Activated gamma-delta T cell treated with anti-CD3 and anti-CD28 coated beads, Interleukin-2, amount 50 U/mL, for 16 hours (primary cell): Measurements from ENCODE around the gene EYS.
"Not testable (repeated sequence)": the region's sequence is repeated elsewhere in the genome, so short reads cannot be mapped to it uniquely, and the experiment has no call there.

Experiments used
- DNase-seq: peaks from one replicate; pipeline ENCODE4 v3.0.0-alpha.2; 2020; ENCODE audit warnings: low read depth

Gene EYS

GRCh38 chr6:64294034-64294433 lies 1413.0 kb downstream of the EYS start:
- DNase-seq = no peak

GRCh38 chr6:64293298-64293697 lies 1413.7 kb downstream of the EYS start:
- no peak for DNase-seq

GRCh38 chr6:64290867-64291266 lies 1416.2 kb downstream of the EYS start:
- DNase-seq = no peak

GRCh38 chr6:64289931-64290330 lies 1417.1 kb downstream of the EYS start:
- DNase-seq = no peak

- no peak for DNase-seq
Observed at GRCh38 chr6:64288351-64288750, 1418.7 kb downstream of the EYS start.

- no peak for DNase-seq
Observed at GRCh38 chr6:64281167-64281566, 1425.9 kb downstream of the EYS start.

GRCh38 chr6:64280569-64280968 lies 1426.5 kb downstream of the EYS start:
- DNase-seq = no peak

- DNase-seq = no peak
Observed at GRCh38 chr6:64270083-64270482, 1436.9 kb downstream of the EYS start.

GRCh38 chr6:64266351-64266821 lies 1440.6 kb downstream of the EYS start:
- DNase-seq = no peak

- DNase-seq = no peak
Observed at GRCh38 chr6:64263778-64264177, 1443.2 kb downstream of the EYS start.

- DNase-seq = no peak
Observed at GRCh38 chr6:64259372-64259771, 1447.7 kb downstream of the EYS start.

GRCh38 chr6:64258752-64259151 lies 1448.3 kb downstream of the EYS start:
- DNase-seq = no peak

- no peak for DNase-seq
Observed at GRCh38 chr6:64258302-64258701, 1448.7 kb downstream of the EYS start.

GRCh38 chr6:64257586-64257985 lies 1449.4 kb downstream of the EYS start:
- DNase-seq = no peak

- DNase-seq = no peak
Observed at GRCh38 chr6:64256483-64256882, 1450.5 kb downstream of the EYS start.

GRCh38 chr6:64255000-64255399 lies 1452.0 kb downstream of the EYS start:
- DNase-seq = no peak

- DNase-seq = no peak
Observed at GRCh38 chr6:64254558-64254957, 1452.5 kb downstream of the EYS start.

GRCh38 chr6:64252256-64252655 lies 1454.8 kb downstream of the EYS start:
- DNase-seq = no peak

- DNase-seq = no peak
Observed at GRCh38 chr6:64250126-64250525, 1456.9 kb downstream of the EYS start.

- no peak for DNase-seq
Observed at GRCh38 chr6:64249115-64249514, 1457.9 kb downstream of the EYS start.

GRCh38 chr6:64243618-64244017 lies 1463.4 kb downstream of the EYS start:
- no peak for DNase-seq

- DNase-seq = not testable (repeated sequence)
Observed at GRCh38 chr6:64238908-64239307, 1468.1 kb downstream of the EYS start.

- no peak for DNase-seq
Observed at GRCh38 chr6:64238071-64238470, 1469.0 kb downstream of the EYS start.

- no peak for DNase-seq
Observed at GRCh38 chr6:64233746-64234145, 1473.3 kb downstream of the EYS start.

- no peak for DNase-seq
Observed at GRCh38 chr6:64231928-64232327, 1475.1 kb downstream of the EYS start.
